HepG2 (cell line): ENCODE results near the gene SYT17. TPM values are rescaled to one million over a fixed set of nuclear protein-coding genes. Genes with fewer than 3 reads are reported as not detected.

Source experiments
- ARHGAP35 ChIP-seq: sonication (generic); formaldehyde crosslinking; IDR thresholded peaks from 2 replicates; pipeline ENCODE4 v1.9.0; 2022; ENCODE audit warnings: mild to moderate bottlenecking, inconsistent platforms, moderate library complexity, missing genetic modification reagents, borderline replicate concordance
- ATF7-NPFF ChIP-seq: sonication (generic); formaldehyde crosslinking; IDR thresholded peaks from 2 replicates; pipeline ENCODE4 v1.8.1; 2023; ENCODE audit warnings: mild to moderate bottlenecking, low read depth, missing genetic modification reagents, moderate library complexity
- DNMT1 ChIP-seq: sonication (generic); formaldehyde crosslinking; IDR thresholded peaks from 2 replicates; pipeline ENCODE4 v1.5.1; 2020; ENCODE audit warnings: mild to moderate bottlenecking, missing genetic modification reagents
- DZIP1 ChIP-seq: sonication (generic); formaldehyde crosslinking; IDR thresholded peaks from 2 replicates; pipeline ENCODE4 v1.5.0; 2020; ENCODE audit warnings: mild to moderate bottlenecking, missing genetic modification reagents
- HNRNPK ChIP-seq: fragments of 200-400 bp; formaldehyde crosslinking; IDR thresholded peaks from 2 replicates; pipeline ENCODE4 v1.6.1; 2018; ENCODE audit warnings: low read length, low read depth, moderate library complexity, mild to moderate bottlenecking; ENCODE audit not compliant: poor library complexity, severe bottlenecking
- POGZ ChIP-seq: sonication (generic); formaldehyde crosslinking; IDR thresholded peaks from 2 replicates; pipeline ENCODE4 v1.4.0; 2020; ENCODE audit warnings: mild to moderate bottlenecking, missing genetic modification reagents
- RAD51 ChIP-seq: fragments of 450-650 bp; IDR thresholded peaks from 2 replicates; pipeline ENCODE4 v1.6.1; 2016; ENCODE audit warnings: borderline replicate concordance
- REXO4 ChIP-seq: sonication (generic); formaldehyde crosslinking; IDR thresholded peaks from 2 replicates; pipeline ENCODE4 v1.8.0; 2022; ENCODE audit warnings: missing genetic modification reagents, mild to moderate bottlenecking, borderline replicate concordance
- RFXAP ChIP-seq: sonication (generic); formaldehyde crosslinking; IDR thresholded peaks from 2 replicates; pipeline ENCODE4 v1.4.0; 2020; ENCODE audit warnings: missing genetic modification reagents, borderline replicate concordance
- SRF ChIP-seq: IDR thresholded peaks from 2 replicates; pipeline ENCODE4 v1.6.1; 2011; ENCODE audit warnings: mild to moderate bottlenecking, low read depth, low read length, moderate library complexity
- ZNF75D ChIP-seq: sonication (generic); formaldehyde crosslinking; IDR thresholded peaks from 2 replicates; pipeline ENCODE4 v1.8.1; 2023; ENCODE audit warnings: missing genetic modification reagents, mild to moderate bottlenecking, borderline replicate concordance
- ZNF766 ChIP-seq: sonication (generic); formaldehyde crosslinking; IDR thresholded peaks from 2 replicates; pipeline ENCODE4 v1.5.0; 2020; ENCODE audit warnings: missing genetic modification reagents, borderline replicate concordance
- polyA plus RNA-seq, 8 experiments: library from polyadenylated mRNA; depleted of rRNA in 3 of 8; stranded (reverse) in 7 of 8; unstranded in 1 of 8; fragments of >200 nt; fragmentation: Illumina TruSeq in 4 of 8; extraction: Trizol in 4 of 8; gene quantifications; 2 replicates each; pipeline versions ENCODE4 v1.2.1 to v1.2.3, GENCODE V29; 2011 to 2016; ENCODE audit warnings: low read depth in 4 of 8, missing spikeins in 1 of 8, mixed read lengths in 1 of 8; ENCODE audit not compliant: insufficient read depth in 1 of 8
- total RNA-seq, 5 experiments: library from RNA; depleted of rRNA; stranded (reverse); fragments of >200 nt; fragmentation: Illumina TruSeq; extraction: Trizol; gene quantifications; 2 replicates each; pipeline ENCODE4 v1.2.3, GENCODE V29; 2016; ENCODE audit warnings: low read depth in 1 of 5
- TF ChIP-seq, protein P1 (sequence below): sonication (generic); formaldehyde crosslinking; conservative IDR thresholded peaks from 2 replicates; pipeline ENCODE4 v1.8.0; 2022; ENCODE audit warnings: mild to moderate bottlenecking, moderate library complexity, missing genetic modification reagents
- TF ChIP-seq, protein P2 (sequence below): sonication (generic); formaldehyde crosslinking; IDR thresholded peaks from 2 replicates; pipeline ENCODE4 v1.4.0; 2020; ENCODE audit warnings: missing genetic modification reagents, borderline replicate concordance
- TF ChIP-seq, protein P3 (sequence below): IDR thresholded peaks from 2 replicates; pipeline ENCODE4 v1.6.1; 2016
- TF ChIP-seq, protein P4 (sequence below): sonication (generic); formaldehyde crosslinking; conservative IDR thresholded peaks from 2 replicates; pipeline ENCODE4 v1.4.0; 2020; ENCODE audit warnings: missing genetic modification reagents
- TF ChIP-seq, protein P5 (sequence below): sonication (generic); formaldehyde crosslinking; IDR thresholded peaks from 2 replicates; pipeline ENCODE4 v1.5.1; 2020; ENCODE audit warnings: mild to moderate bottlenecking, moderate library complexity, missing genetic modification reagents

Gene SYT17
- total and polyA plus RNA-seq, 2 of the 13 experiments (the other 11 are each of a cell fraction or from before 2014, with no cell fraction given): 0.44 TPM; not detected in 1

DNA sequence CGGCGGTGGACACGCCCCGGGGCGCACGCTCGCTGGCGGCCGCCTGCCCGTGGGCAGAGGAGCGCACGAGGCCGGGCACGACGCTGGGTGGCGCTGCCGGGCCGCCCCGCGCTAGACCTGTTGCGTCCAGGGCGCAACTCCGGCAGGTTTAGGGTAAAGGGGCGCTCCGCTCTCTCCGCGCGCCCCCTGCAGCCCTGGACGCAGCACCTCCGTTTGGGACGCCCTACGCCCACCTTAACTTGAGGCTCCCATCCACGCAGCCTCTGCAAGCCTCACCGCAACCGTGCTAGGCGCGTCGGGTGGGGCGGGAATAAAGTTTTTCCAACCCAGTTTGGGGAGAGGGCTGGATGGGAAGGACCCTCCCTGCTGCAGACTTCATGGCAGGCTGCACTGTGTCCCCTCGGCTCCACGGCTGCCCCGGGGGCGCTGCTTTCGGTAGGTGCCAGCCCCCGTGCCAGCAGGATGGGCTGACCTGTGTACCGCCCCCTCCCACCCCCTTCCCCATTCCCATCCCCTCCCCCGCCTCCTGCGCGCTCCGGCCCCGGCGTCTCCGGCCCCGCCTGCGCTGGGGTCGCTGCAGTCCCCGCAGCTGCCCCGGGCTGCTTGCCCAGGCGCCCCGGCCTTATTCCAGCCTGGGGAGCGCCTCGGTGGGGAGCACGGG, at the start of gene SYT17 (continued):
- TF ChIP-seq, protein P1, sequence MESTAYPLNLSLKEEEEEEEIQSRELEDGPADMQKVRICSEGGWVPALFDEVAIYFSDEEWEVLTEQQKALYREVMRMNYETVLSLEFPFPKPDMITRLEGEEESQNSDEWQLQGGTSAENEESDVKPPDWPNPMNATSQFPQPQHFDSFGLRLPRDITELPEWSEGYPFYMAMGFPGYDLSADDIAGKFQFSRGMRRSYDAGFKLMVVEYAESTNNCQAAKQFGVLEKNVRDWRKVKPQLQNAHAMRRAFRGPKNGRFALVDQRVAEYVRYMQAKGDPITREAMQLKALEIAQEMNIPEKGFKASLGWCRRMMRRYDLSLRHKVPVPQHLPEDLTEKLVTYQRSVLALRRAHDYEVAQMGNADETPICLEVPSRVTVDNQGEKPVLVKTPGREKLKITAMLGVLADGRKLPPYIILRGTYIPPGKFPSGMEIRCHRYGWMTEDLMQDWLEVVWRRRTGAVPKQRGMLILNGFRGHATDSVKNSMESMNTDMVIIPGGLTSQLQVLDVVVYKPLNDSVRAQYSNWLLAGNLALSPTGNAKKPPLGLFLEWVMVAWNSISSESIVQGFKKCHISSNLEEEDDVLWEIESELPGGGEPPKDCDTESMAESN (CRISPR knock-in tag): 0 out of 2 replicates have a peak, but pooled peaks have one; percentile 46
- TF ChIP-seq ZNF766 (CRISPR knock-in tag): peak; percentile 70
- TF ChIP-seq ZNF75D: no peak
- peak; percentile 90 for TF ChIP-seq HNRNPK
- TF ChIP-seq, protein P2, sequence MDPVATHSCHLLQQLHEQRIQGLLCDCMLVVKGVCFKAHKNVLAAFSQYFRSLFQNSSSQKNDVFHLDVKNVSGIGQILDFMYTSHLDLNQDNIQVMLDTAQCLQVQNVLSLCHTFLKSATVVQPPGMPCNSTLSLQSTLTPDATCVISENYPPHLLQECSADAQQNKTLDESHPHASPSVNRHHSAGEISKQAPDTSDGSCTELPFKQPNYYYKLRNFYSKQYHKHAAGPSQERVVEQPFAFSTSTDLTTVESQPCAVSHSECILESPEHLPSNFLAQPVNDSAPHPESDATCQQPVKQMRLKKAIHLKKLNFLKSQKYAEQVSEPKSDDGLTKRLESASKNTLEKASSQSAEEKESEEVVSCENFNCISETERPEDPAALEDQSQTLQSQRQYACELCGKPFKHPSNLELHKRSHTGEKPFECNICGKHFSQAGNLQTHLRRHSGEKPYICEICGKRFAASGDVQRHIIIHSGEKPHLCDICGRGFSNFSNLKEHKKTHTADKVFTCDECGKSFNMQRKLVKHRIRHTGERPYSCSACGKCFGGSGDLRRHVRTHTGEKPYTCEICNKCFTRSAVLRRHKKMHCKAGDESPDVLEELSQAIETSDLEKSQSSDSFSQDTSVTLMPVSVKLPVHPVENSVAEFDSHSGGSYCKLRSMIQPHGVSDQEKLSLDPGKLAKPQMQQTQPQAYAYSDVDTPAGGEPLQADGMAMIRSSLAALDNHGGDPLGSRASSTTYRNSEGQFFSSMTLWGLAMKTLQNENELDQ (CRISPR knock-in tag): no peak
- TF ChIP-seq, protein P3, sequence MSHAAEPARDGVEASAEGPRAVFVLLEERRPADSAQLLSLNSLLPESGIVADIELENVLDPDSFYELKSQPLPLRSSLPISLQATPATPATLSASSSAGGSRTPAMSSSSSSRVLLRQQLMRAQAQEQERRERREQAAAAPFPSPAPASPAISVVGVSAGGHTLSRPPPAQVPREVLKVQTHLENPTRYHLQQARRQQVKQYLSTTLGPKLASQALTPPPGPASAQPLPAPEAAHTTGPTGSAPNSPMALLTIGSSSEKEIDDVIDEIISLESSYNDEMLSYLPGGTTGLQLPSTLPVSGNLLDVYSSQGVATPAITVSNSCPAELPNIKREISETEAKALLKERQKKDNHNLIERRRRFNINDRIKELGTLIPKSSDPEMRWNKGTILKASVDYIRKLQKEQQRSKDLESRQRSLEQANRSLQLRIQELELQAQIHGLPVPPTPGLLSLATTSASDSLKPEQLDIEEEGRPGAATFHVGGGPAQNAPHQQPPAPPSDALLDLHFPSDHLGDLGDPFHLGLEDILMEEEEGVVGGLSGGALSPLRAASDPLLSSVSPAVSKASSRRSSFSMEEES: no peak
- TF ChIP-seq RAD51: no peak
- TF ChIP-seq REXO4 (CRISPR knock-in tag): no peak
- TF ChIP-seq ARHGAP35 (CRISPR knock-in tag): no peak
- TF ChIP-seq ATF7-NPFF (CRISPR knock-in tag): peak; percentile 75; the same call in 1 of the 2 replicates
- no peak for TF ChIP-seq SRF
- TF ChIP-seq RFXAP (CRISPR knock-in tag): 0 out of 2 replicates have a peak, but pooled peaks have one; percentile 54
- peak; percentile 71; the same call in 1 of the 2 replicates for TF ChIP-seq DNMT1
- TF ChIP-seq, protein P4, sequence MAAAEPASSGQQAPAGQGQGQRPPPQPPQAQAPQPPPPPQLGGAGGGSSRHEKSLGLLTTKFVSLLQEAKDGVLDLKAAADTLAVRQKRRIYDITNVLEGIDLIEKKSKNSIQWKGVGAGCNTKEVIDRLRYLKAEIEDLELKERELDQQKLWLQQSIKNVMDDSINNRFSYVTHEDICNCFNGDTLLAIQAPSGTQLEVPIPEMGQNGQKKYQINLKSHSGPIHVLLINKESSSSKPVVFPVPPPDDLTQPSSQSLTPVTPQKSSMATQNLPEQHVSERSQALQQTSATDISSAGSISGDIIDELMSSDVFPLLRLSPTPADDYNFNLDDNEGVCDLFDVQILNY (CRISPR knock-in tag): no peak
- no peak for TF ChIP-seq DZIP1
- peak; percentile 58; the same call in 1 of the 2 replicates for TF ChIP-seq POGZ (CRISPR knock-in tag)
- TF ChIP-seq, protein P5, sequence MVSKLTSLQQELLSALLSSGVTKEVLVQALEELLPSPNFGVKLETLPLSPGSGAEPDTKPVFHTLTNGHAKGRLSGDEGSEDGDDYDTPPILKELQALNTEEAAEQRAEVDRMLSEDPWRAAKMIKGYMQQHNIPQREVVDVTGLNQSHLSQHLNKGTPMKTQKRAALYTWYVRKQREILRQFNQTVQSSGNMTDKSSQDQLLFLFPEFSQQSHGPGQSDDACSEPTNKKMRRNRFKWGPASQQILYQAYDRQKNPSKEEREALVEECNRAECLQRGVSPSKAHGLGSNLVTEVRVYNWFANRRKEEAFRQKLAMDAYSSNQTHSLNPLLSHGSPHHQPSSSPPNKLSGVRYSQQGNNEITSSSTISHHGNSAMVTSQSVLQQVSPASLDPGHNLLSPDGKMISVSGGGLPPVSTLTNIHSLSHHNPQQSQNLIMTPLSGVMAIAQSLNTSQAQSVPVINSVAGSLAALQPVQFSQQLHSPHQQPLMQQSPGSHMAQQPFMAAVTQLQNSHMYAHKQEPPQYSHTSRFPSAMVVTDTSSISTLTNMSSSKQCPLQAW (CRISPR knock-in tag): 0 out of 2 replicates have a peak, but pooled peaks have one; percentile 32
